CD4-positive, alpha-beta T cell treated with Interferon alpha-2 for 1 hour (primary cell): ENCODE measurements around the gene PRX.
"Not testable (repeated sequence)": the region's sequence is repeated elsewhere in the genome, so short reads cannot be mapped to it uniquely, and the experiment has no call there.

ENCODE experiments used
- DNase-seq, 2 donors: peaks; one replicate each; pipeline ENCODE4 v3.0.0-alpha.2; 2020 to 2022

The PRX gene

GRCh38 chr19:40413291-40413845 lies at the start of gene PRX:
PRX (minus strand) TSS chr19:40413378; CDS start chr19:40407932, 5,446 bp downstream.
- no peak for DNase-seq

- DNase-seq: peak in 1 of 2 donors; percentile 18
Measured at GRCh38 chr19:40461669-40462221, 48.6 kb upstream of the PRX start.

- no peak for DNase-seq
Measured at GRCh38 chr19:40460185-40460584, 47.0 kb upstream of the PRX start.

GRCh38 chr19:40458597-40458974 lies 45.4 kb upstream of the PRX start:
- no peak for DNase-seq

GRCh38 chr19:40457953-40458596 lies 44.9 kb upstream of the PRX start:
- DNase-seq: no peak

- no peak for DNase-seq
Measured at GRCh38 chr19:40457048-40457447, 43.9 kb upstream of the PRX start.

GRCh38 chr19:40453943-40454342 lies 40.8 kb upstream of the PRX start:
- not testable (repeated sequence) for DNase-seq

GRCh38 chr19:40453151-40453735 lies 40.1 kb upstream of the PRX start:
- no peak for DNase-seq

- DNase-seq: no peak
Measured at GRCh38 chr19:40452016-40452415, 38.8 kb upstream of the PRX start.

GRCh38 chr19:40450664-40451063 lies 37.5 kb upstream of the PRX start:
- no peak for DNase-seq

- no peak for DNase-seq
Measured at GRCh38 chr19:40449506-40449905, 36.3 kb upstream of the PRX start.

GRCh38 chr19:40446263-40446784 lies 33.1 kb upstream of the PRX start:
- no peak for DNase-seq

GRCh38 chr19:40445780-40446262 lies 32.6 kb upstream of the PRX start:
- DNase-seq: no peak

- DNase-seq: no peak
Measured at GRCh38 chr19:40444825-40445312, 31.7 kb upstream of the PRX start.

GRCh38 chr19:40444000-40444824 lies 31.0 kb upstream of the PRX start, which contains the start of gene SERTAD3:
SERTAD3 (minus strand) TSS chr19:40444335; CDS start chr19:40442080, 2,255 bp downstream.
- peak; percentile 96 to 97 for DNase-seq

- peak; percentile 100 for DNase-seq
Measured at GRCh38 chr19:40443131-40443999, 30.2 kb upstream of the PRX start.

GRCh38 chr19:40442328-40443130 lies 29.4 kb upstream of the PRX start:
- no peak for DNase-seq

GRCh38 chr19:40441719-40442253 lies 28.6 kb upstream of the PRX start:
- no peak for DNase-seq

- DNase-seq: no peak
Measured at GRCh38 chr19:40438284-40438683, 25.1 kb upstream of the PRX start.
